ENCODE data around the gene PLA2G2F. TPM values are rescaled to one million over a fixed set of nuclear protein-coding genes. Genes with fewer than 3 reads are reported as not detected.
A peak's percentile ranks its signal among the peaks of the same experiment; 100 is the strongest.

Gene PLA2G2F
- total RNA-seq, 5 donors from 2014 or later (not counting 1 experiment from before 2014, with no cell fraction given): not detected

GRCh38 chr1:20172033-20172590 lies 33.0 kb downstream of the PLA2G2F start:
- H3K27ac ChIP-seq (ENCODE audit: low read length): no peak overlapping the region
- H3K9me3 ChIP-seq: no peaks in the 10 kb centered on the region
- CTCF ChIA-PET: interaction anchor here (0.6 to 1.3 kb wide), 3 partner anchors 18 to 414 kb away, joined by 3 read pairs; no protein-coding TSS in a partner anchor
- Mint-ChIP-seq H3K4me1 (peaks cover 12 to 17% (median 15%) of the 10 kb centered on the region in 3 donors), H3K9me3 (no peaks in the 10 kb centered on the region), H3K27ac (peak overlapping the region in 1 of 2 donors; percentile 36), H3K36me3 (no peaks in the 10 kb centered on the region), H3K4me3 (no peak overlapping the region), H3K27me3 (no peaks in the 10 kb centered on the region)
- H3K36me3 ChIP-seq (ENCODE audit: control insufficient read depth in 2 of 2, extremely low read depth in 1 of 2, insufficient read depth in 1 of 2, low read length in 1 of 2): no peaks in the 10 kb centered on the region
- H3K27me3 ChIP-seq (replicated peaks in 1 of 2; ENCODE audit: control insufficient read depth in 2 of 2, extremely low read depth in 1 of 2, insufficient read depth in 2 of 2, low read length in 1 of 2): peaks cover 0 to 9% of the 10 kb centered on the region in 2 experiments
- H3K4me1 ChIP-seq (ENCODE audit: control insufficient read depth in 1 of 2, extremely low read depth in 1 of 2, insufficient read depth in 2 of 2, low read length in 2 of 2): peaks cover 0 to 14% of the 10 kb centered on the region in 2 experiments
- WGBS (ENCODE audit: insufficient coverage): 95% methylated on average over 11 of the region's 12 CpGs
- POLR2A ChIA-PET: no interaction called here
- ATAC-seq (replicated peaks in 1 of 4) (no peak), DNase-seq (no peak)
- no peak overlapping the region for H3K4me3 ChIP-seq (ENCODE audit: control insufficient read depth in 1 of 2, extremely low read depth in 1 of 2, low read length in 1 of 2)

- POLR2A ChIA-PET: no interaction called here
- CTCF ChIA-PET: interaction anchor here in 1 of 2 donors (1.0 kb wide), 1 partner anchor 48 kb away, joined by 3 read pairs; no protein-coding TSS in a partner anchor
- no peaks in the 10 kb centered on the region for H3K36me3 Mint-ChIP-seq
- WGBS (ENCODE audit: insufficient coverage): 20% methylated on average over 1 of the region's 9 CpGs
- DNase-seq (no peak), ATAC-seq (replicated peaks in 1 of 4) (no peak)
- H3K27me3 Mint-ChIP-seq: no peaks in the 10 kb centered on the region
- Histone ChIP-seq H3K27ac (ENCODE audit: low read length) (no peak overlapping the region), H3K4me3 (ENCODE audit: control insufficient read depth in 1 of 2, extremely low read depth in 1 of 2, low read length in 1 of 2) (no peak overlapping the region), H3K27me3 (replicated peaks in 1 of 2; ENCODE audit: control insufficient read depth in 2 of 2, extremely low read depth in 1 of 2, insufficient read depth in 2 of 2, low read length in 1 of 2) (no peaks in the 10 kb centered on the region), H3K36me3 (ENCODE audit: control insufficient read depth in 2 of 2, extremely low read depth in 1 of 2, insufficient read depth in 1 of 2, low read length in 1 of 2) (no peaks in the 10 kb centered on the region), H3K9me3 (no peaks in the 10 kb centered on the region), H3K4me1 (ENCODE audit: control insufficient read depth in 1 of 2, extremely low read depth in 1 of 2, insufficient read depth in 2 of 2, low read length in 2 of 2) (peaks cover 0 to 14% of the 10 kb centered on the region in 2 experiments)
- no peak overlapping the region for H3K27ac Mint-ChIP-seq
- H3K9me3 Mint-ChIP-seq: peaks cover 0 to 3% (median 0%) of the 10 kb centered on the region in 3 donors
- peaks cover 12 to 17% (median 15%) of the 10 kb centered on the region in 3 donors for H3K4me1 Mint-ChIP-seq
- H3K4me3 Mint-ChIP-seq: no peak overlapping the region
Measured at GRCh38 chr1:20174937-20175666, 36.0 kb downstream of the PLA2G2F start.

- Histone ChIP-seq H3K4me3 (ENCODE audit: control insufficient read depth in 1 of 2, extremely low read depth in 1 of 2, low read length in 1 of 2) (no peak overlapping the region), H3K27ac (ENCODE audit: low read length) (no peak overlapping the region), H3K27me3 (replicated peaks in 1 of 2; ENCODE audit: control insufficient read depth in 2 of 2, extremely low read depth in 1 of 2, insufficient read depth in 2 of 2, low read length in 1 of 2) (no peaks in the 10 kb centered on the region), H3K36me3 (ENCODE audit: control insufficient read depth in 2 of 2, extremely low read depth in 1 of 2, insufficient read depth in 1 of 2, low read length in 1 of 2) (no peaks in the 10 kb centered on the region), H3K9me3 (no peaks in the 10 kb centered on the region), H3K4me1 (ENCODE audit: control insufficient read depth in 1 of 2, extremely low read depth in 1 of 2, insufficient read depth in 2 of 2, low read length in 2 of 2) (no peaks in the 10 kb centered on the region)
- no peak for DNase-seq
- H3K36me3 Mint-ChIP-seq: no peaks in the 10 kb centered on the region
- ATAC-seq (replicated peaks in 1 of 4): no peak
- peaks cover 0 to 3% (median 0%) of the 10 kb centered on the region in 3 donors for H3K9me3 Mint-ChIP-seq
- WGBS (ENCODE audit: insufficient coverage): 69% methylated on average over 4 of the region's 13 CpGs
- H3K4me3 Mint-ChIP-seq: no peak overlapping the region
- H3K27me3 Mint-ChIP-seq: no peaks in the 10 kb centered on the region
- ChIA-PET POLR2A (interaction anchor here in 1 of 2 donors (0.6 kb wide), 1 partner anchor 243 kb away, joined by 10 read pairs; no protein-coding TSS in a partner anchor), CTCF (interaction anchor here (0.7 to 1.7 kb wide), 3 partner anchors 15 to 196 kb away, joined by 3 to 6 read pairs (median 4); no protein-coding TSS in a partner anchor)
- peaks cover 6 to 11% (median 7%) of the 10 kb centered on the region in 3 donors for H3K4me1 Mint-ChIP-seq
- H3K27ac Mint-ChIP-seq: peak overlapping the region in 1 of 2 donors; percentile 61
Measured at GRCh38 chr1:20178634-20179370, 39.7 kb downstream of the PLA2G2F start.

GRCh38 chr1:20179371-20180128 lies 40.4 kb downstream of the PLA2G2F start:
- Mint-ChIP-seq H3K36me3 (no peaks in the 10 kb centered on the region), H3K27ac (no peak overlapping the region), H3K9me3 (peaks cover 0 to 3% (median 0%) of the 10 kb centered on the region in 3 donors), H3K27me3 (no peaks in the 10 kb centered on the region), H3K4me3 (no peak overlapping the region), H3K4me1 (peaks cover 10 to 19% (median 14%) of the 10 kb centered on the region in 3 donors)
- DNase-seq: no peak
- ChIA-PET CTCF (interaction anchor here (0.6 to 1.7 kb wide), 5 partner anchors 13 to 196 kb away, joined by 3 to 6 read pairs (median 3); no protein-coding TSS in a partner anchor), POLR2A (no interaction called here)
- Histone ChIP-seq H3K36me3 (ENCODE audit: control insufficient read depth in 2 of 2, extremely low read depth in 1 of 2, insufficient read depth in 1 of 2, low read length in 1 of 2) (no peaks in the 10 kb centered on the region), H3K4me1 (ENCODE audit: control insufficient read depth in 1 of 2, extremely low read depth in 1 of 2, insufficient read depth in 2 of 2, low read length in 2 of 2) (peaks cover 0 to 3% of the 10 kb centered on the region in 2 experiments), H3K4me3 (ENCODE audit: control insufficient read depth in 1 of 2, extremely low read depth in 1 of 2, low read length in 1 of 2) (no peak overlapping the region), H3K27me3 (replicated peaks in 1 of 2; ENCODE audit: control insufficient read depth in 2 of 2, extremely low read depth in 1 of 2, insufficient read depth in 2 of 2, low read length in 1 of 2) (no peaks in the 10 kb centered on the region), H3K27ac (ENCODE audit: low read length) (no peak overlapping the region), H3K9me3 (no peaks in the 10 kb centered on the region)
- ATAC-seq (replicated peaks in 1 of 4): no peak
- WGBS (ENCODE audit: insufficient coverage): 78% methylated on average over 1 of the region's 2 CpGs

GRCh38 chr1:20180129-20180843 lies 41.2 kb downstream of the PLA2G2F start:
- no peak for ATAC-seq (replicated peaks in 1 of 4)

More at GRCh38 chr1:20180129-20180843, 41.2 kb downstream of the PLA2G2F start:
- 86% methylated on average over 5 of the region's 6 CpGs for WGBS (ENCODE audit: insufficient coverage)
- Histone ChIP-seq H3K4me3 (ENCODE audit: control insufficient read depth in 1 of 2, extremely low read depth in 1 of 2, low read length in 1 of 2) (no peak overlapping the region), H3K27ac (ENCODE audit: low read length) (no peak overlapping the region), H3K36me3 (ENCODE audit: control insufficient read depth in 2 of 2, extremely low read depth in 1 of 2, insufficient read depth in 1 of 2, low read length in 1 of 2) (no peaks in the 10 kb centered on the region), H3K9me3 (no peaks in the 10 kb centered on the region), H3K4me1 (ENCODE audit: control insufficient read depth in 1 of 2, extremely low read depth in 1 of 2, insufficient read depth in 2 of 2, low read length in 2 of 2) (peaks cover 0 to 10% of the 10 kb centered on the region in 2 experiments), H3K27me3 (replicated peaks in 1 of 2; ENCODE audit: control insufficient read depth in 2 of 2, extremely low read depth in 1 of 2, insufficient read depth in 2 of 2, low read length in 1 of 2) (no peaks in the 10 kb centered on the region)
- CTCF ChIA-PET: interaction anchor here (0.6 to 1.7 kb wide), 3 partner anchors 13 to 134 kb away, joined by 3 to 6 read pairs (median 3); no protein-coding TSS in a partner anchor
- peaks cover 0 to 3% (median 0%) of the 10 kb centered on the region in 3 donors for H3K9me3 Mint-ChIP-seq
- POLR2A ChIA-PET: no interaction called here
- H3K4me3 Mint-ChIP-seq: no peak overlapping the region
- H3K27me3 Mint-ChIP-seq: no peaks in the 10 kb centered on the region
- DNase-seq: no peak
- H3K4me1 Mint-ChIP-seq: peaks cover 15 to 21% (median 19%) of the 10 kb centered on the region in 3 donors
- H3K36me3 Mint-ChIP-seq: no peaks in the 10 kb centered on the region
- H3K27ac Mint-ChIP-seq: no peak overlapping the region

Measured in T-cell (primary cell).